Osteocyte (in vitro differentiated cells): ENCODE measurements around the gene CYSLTR2. TPM values are rescaled to one million over a fixed set of nuclear protein-coding genes. Genes with fewer than 3 reads are reported as not detected.

ENCODE experiments used
- DNase-seq: peaks from one replicate; pipeline ENCODE4 v3.0.0; 2021; ENCODE audit warnings: mixed read lengths; ENCODE audit not compliant: unreplicated experiment; ENCODE audit errors: extremely low spot score
- H3K27ac Mint-ChIP-seq: one replicate; pipeline ENCODE4 v1.8.0; 2021; ENCODE audit warnings: mild to moderate bottlenecking, mixed read lengths; ENCODE audit not compliant: unreplicated experiment
- H3K27me3 Mint-ChIP-seq: one replicate; pipeline ENCODE4 v1.8.0; 2021; ENCODE audit warnings: mixed read lengths; ENCODE audit not compliant: unreplicated experiment
- H3K36me3 Mint-ChIP-seq: one replicate; pipeline ENCODE4 v1.8.0; 2021; ENCODE audit warnings: mixed read lengths; ENCODE audit not compliant: unreplicated experiment
- H3K4me1 Mint-ChIP-seq: one replicate; pipeline ENCODE4 v1.8.0; 2021; ENCODE audit warnings: mixed read lengths; ENCODE audit not compliant: unreplicated experiment
- H3K4me3 Mint-ChIP-seq: one replicate; pipeline ENCODE4 v1.8.0; 2021; ENCODE audit warnings: mild to moderate bottlenecking, moderate library complexity, mixed read lengths; ENCODE audit not compliant: unreplicated experiment
- H3K9me3 Mint-ChIP-seq: one replicate; pipeline ENCODE4 v1.8.0; 2021; ENCODE audit warnings: mixed read lengths; ENCODE audit not compliant: unreplicated experiment
- CTCF ChIP-seq: fragments of 200-600 bp; sonication (generic); IDR thresholded peaks from 2 replicates; pipeline ENCODE4 v1.5.0; 2021; ENCODE audit warnings: antibody characterized with exemption, mild to moderate bottlenecking, moderate library complexity
- total RNA-seq: library from RNA; stranded (reverse); gene quantifications from 2 replicates; pipeline ENCODE4 v1.2.1, GENCODE V29; 2021

CYSLTR2 gene
- total RNA-seq, 1 donor from 2014 or later = not detected

GRCh38 chr13:48680756-48681392 is 27.1 kb downstream of the CYSLTR2 start:
- Mint-ChIP-seq H3K27me3 (peaks cover 17% of the 10 kb centered on the region), H3K4me3 (no peak overlapping the region), H3K9me3 (no peaks in the 10 kb centered on the region), H3K4me1 (no peaks in the 10 kb centered on the region), H3K27ac (no peak overlapping the region), H3K36me3 (no peaks in the 10 kb centered on the region)
- DNase-seq = no peak
- TF ChIP-seq CTCF = no peak

GRCh38 chr13:48681905-48682304 is 28.2 kb downstream of the CYSLTR2 start:
- Mint-ChIP-seq H3K27me3 (peaks cover 17% of the 10 kb centered on the region), H3K4me1 (no peaks in the 10 kb centered on the region), H3K9me3 (no peaks in the 10 kb centered on the region), H3K4me3 (no peak overlapping the region), H3K36me3 (no peaks in the 10 kb centered on the region), H3K27ac (no peak overlapping the region)
- no peak for DNase-seq
- no peak for TF ChIP-seq CTCF

GRCh38 chr13:48682436-48682835 is 28.7 kb downstream of the CYSLTR2 start:
- Mint-ChIP-seq H3K36me3 (no peaks in the 10 kb centered on the region), H3K4me1 (no peaks in the 10 kb centered on the region), H3K27me3 (peaks cover 17% of the 10 kb centered on the region), H3K9me3 (no peaks in the 10 kb centered on the region), H3K4me3 (no peak overlapping the region), H3K27ac (no peak overlapping the region)
- no peak for DNase-seq
- no peak for TF ChIP-seq CTCF

GRCh38 chr13:48686636-48687210 is 33.0 kb downstream of the CYSLTR2 start:
- H3K27me3 Mint-ChIP-seq = peaks cover 11% of the 10 kb centered on the region
- H3K4me1 Mint-ChIP-seq = no peaks in the 10 kb centered on the region
- no peak for TF ChIP-seq CTCF
- peaks cover 4% of the 10 kb centered on the region for H3K9me3 Mint-ChIP-seq
- DNase-seq = no peak
- H3K4me3 Mint-ChIP-seq = no peak overlapping the region
- H3K36me3 Mint-ChIP-seq = no peaks in the 10 kb centered on the region
- H3K27ac Mint-ChIP-seq = no peak overlapping the region

- H3K4me3 Mint-ChIP-seq = no peak overlapping the region
- no peak for DNase-seq
- TF ChIP-seq CTCF = no peak
- H3K27ac Mint-ChIP-seq = no peak overlapping the region
- no peaks in the 10 kb centered on the region for H3K36me3 Mint-ChIP-seq
- H3K4me1 Mint-ChIP-seq = no peaks in the 10 kb centered on the region
- peaks cover 15% of the 10 kb centered on the region for H3K27me3 Mint-ChIP-seq
- peaks cover 4% of the 10 kb centered on the region for H3K9me3 Mint-ChIP-seq
Measured at GRCh38 chr13:48687249-48687648, 33.5 kb downstream of the CYSLTR2 start.
